Liver (tissue), 9 donors: ENCODE measurements around the gene NDUFB2. TPM values are rescaled to one million over a fixed set of nuclear protein-coding genes. Genes with fewer than 3 reads are reported as not detected.

ENCODE experiments used
- DNase-seq: peaks from one replicate; pipeline ENCODE4 v3.0.0-alpha.2; 2017; ENCODE audit warnings: low spot score
- H3K27ac ChIP-seq, 2 donors: one replicate each; pipeline ENCODE4 v1.7.0; 2013; ENCODE audit warnings: inconsistent platforms in 2 of 2, low read length in 2 of 2, control low read depth in 1 of 2, low read depth in 1 of 2, mild to moderate bottlenecking in 1 of 2
- H3K27me3 ChIP-seq, 4 donors: one replicate each; pipeline versions ENCODE4 v1.6.1 to v1.7.0; 2013; ENCODE audit warnings: low read length in 3 of 4, inconsistent platforms in 1 of 4, mild to moderate bottlenecking in 1 of 4, moderate library complexity in 1 of 4; ENCODE audit not compliant: control insufficient read depth in 4 of 4, insufficient read depth in 4 of 4
- H3K36me3 ChIP-seq, 4 donors: one replicate each; pipeline versions ENCODE4 v1.6.1 to v1.7.0; 2013; ENCODE audit warnings: low read length in 3 of 4, mild to moderate bottlenecking in 3 of 4, low read depth in 1 of 4, moderate library complexity in 1 of 4; ENCODE audit not compliant: control insufficient read depth in 4 of 4, insufficient read depth in 3 of 4
- H3K4me1 ChIP-seq, 4 donors: one replicate each; pipeline versions ENCODE4 v1.6.1 to v1.7.0; 2013; ENCODE audit warnings: low read length in 3 of 4, mild to moderate bottlenecking in 3 of 4, moderate library complexity in 1 of 4; ENCODE audit not compliant: control insufficient read depth in 4 of 4, insufficient read depth in 4 of 4
- H3K4me3 ChIP-seq, 3 donors: one replicate each; pipeline versions ENCODE4 v1.6.1 to v1.7.0; 2013; ENCODE audit warnings: low read length in 3 of 3, control low read depth in 1 of 3, low read depth in 1 of 3, mild to moderate bottlenecking in 1 of 3
- H3K9ac ChIP-seq, 2 donors: one replicate each; pipeline ENCODE4 v1.7.0; 2013; ENCODE audit warnings: low read length in 2 of 2, mild to moderate bottlenecking in 2 of 2, moderate library complexity in 2 of 2, control low read depth in 1 of 2, low read depth in 1 of 2
- H3K9me3 ChIP-seq, 4 donors: one replicate each; pipeline versions ENCODE4 v1.6.1 to v1.7.0; 2013; ENCODE audit warnings: low read length in 3 of 4; ENCODE audit not compliant: control insufficient read depth in 4 of 4
- ATF3 ChIP-seq: IDR thresholded peaks from 2 replicates; pipeline ENCODE4 v1.6.1; 2016; ENCODE audit warnings: antibody characterized with exemption
- CTCF ChIP-seq: fragments of 150-350 bp; IDR thresholded peaks from 2 replicates; pipeline ENCODE4 v1.5.1; 2017; ENCODE audit warnings: improper control_type of control experiment, low read depth, low read length; ENCODE audit not compliant: missing input control
- FOXA2 ChIP-seq: IDR thresholded peaks from 2 replicates; pipeline ENCODE4 v1.6.1; 2016; ENCODE audit warnings: antibody characterized with exemption
- GABPA ChIP-seq, 2 donors: IDR thresholded peaks in 1 of 2; conservative IDR thresholded peaks in 1 of 2; 2 replicates each; pipeline ENCODE4 v1.6.1; 2016; ENCODE audit warnings: antibody characterized with exemption in 2 of 2, mild to moderate bottlenecking in 1 of 2, moderate library complexity in 1 of 2
- HNF4A ChIP-seq, 2 donors: conservative IDR thresholded peaks; 2 replicates each; pipeline ENCODE4 v1.6.1; 2016; ENCODE audit warnings: antibody characterized with exemption in 2 of 2, mild to moderate bottlenecking in 2 of 2
- HNF4G ChIP-seq: IDR thresholded peaks from 2 replicates; pipeline ENCODE4 v1.6.1; 2016; ENCODE audit warnings: antibody characterized with exemption
- JUND ChIP-seq, 2 donors: IDR thresholded peaks; 2 replicates each; pipeline ENCODE4 v1.6.1; 2016; ENCODE audit warnings: antibody characterized with exemption in 2 of 2
- MAX ChIP-seq: IDR thresholded peaks from 2 replicates; pipeline ENCODE4 v1.6.1; 2016; ENCODE audit warnings: antibody characterized with exemption
- NR2F2 ChIP-seq: IDR thresholded peaks from 2 replicates; pipeline ENCODE4 v1.6.1; 2016; ENCODE audit warnings: antibody characterized with exemption
- RAD21 ChIP-seq, 2 donors: IDR thresholded peaks; 2 replicates each; pipeline ENCODE4 v1.6.1; 2016; ENCODE audit warnings: antibody characterized with exemption in 2 of 2, mild to moderate bottlenecking in 2 of 2
- RXRA ChIP-seq, 2 donors: IDR thresholded peaks; 2 replicates each; pipeline ENCODE4 v1.6.1; 2017 to 2018; ENCODE audit warnings: antibody characterized with exemption in 2 of 2, mild to moderate bottlenecking in 1 of 2
- SP1 ChIP-seq: IDR thresholded peaks from 2 replicates; pipeline ENCODE4 v1.6.1; 2018; ENCODE audit warnings: antibody characterized with exemption, mild to moderate bottlenecking
- TAF1 ChIP-seq: conservative IDR thresholded peaks from 2 replicates; pipeline ENCODE4 v1.6.1; 2016; ENCODE audit warnings: antibody characterized with exemption, mild to moderate bottlenecking
- YY1 ChIP-seq: IDR thresholded peaks from 2 replicates; pipeline ENCODE4 v1.6.1; 2016; ENCODE audit warnings: antibody characterized with exemption, mild to moderate bottlenecking
- WGBS: extraction: QIAGEN DNeasy Blood & Tissue Kit; methylation state at CpG from one replicate; pipeline ENCODE4 v1.1.7; 2013; 5-methylcytosine and 5-hydroxymethylcytosine counted together
- polyA plus RNA-seq, 2 donors: library from polyadenylated mRNA; stranded (reverse) in 1 of 2; unstranded in 1 of 2; fragments of 200-250 nt in 1 of 2; fragments of >200 nt in 1 of 2; fragmentation: Nextera tagmentation in 1 of 2; extraction: Ambion mirVana in 1 of 2; gene quantifications; one replicate each; pipeline versions ENCODE4 v1.2.1 to v1.2.3, GENCODE V29; 2013 to 2015
- total RNA-seq, 2 donors: library from RNA; depleted of rRNA; stranded (reverse); fragments of >200 nt; gene quantifications; one replicate each; pipeline ENCODE4 v1.2.3, GENCODE V29; 2014
- TF ChIP-seq, protein P1 (sequence below): IDR thresholded peaks from 2 replicates; pipeline ENCODE4 v1.6.1; 2016; ENCODE audit warnings: antibody characterized with exemption, mild to moderate bottlenecking
- TF ChIP-seq, protein P2 (sequence below): IDR thresholded peaks from 2 replicates; pipeline ENCODE4 v1.6.1; 2016; ENCODE audit warnings: antibody characterized with exemption
- donor health status: healthy.
- donor health status: healthy.
- donor health status: healthy.
- donor health status: healthy.
- donor health status: healthy.

Gene NDUFB2
- total and polyA plus RNA-seq, 4 donors, result 60.4 to 435 (median 150) TPM

- TF ChIP-seq HNF4A (conservative IDR thresholded peaks at IDR 0.05) (peak in 1 of 2 donors; percentile 24), RXRA (IDR thresholded peaks at IDR 0.05) (peak; percentile 70 to 93), HNF4G (no peak), CTCF (peak; percentile 40), RAD21 (IDR thresholded peaks at IDR 0.05) (peak; percentile 72 to 82), SP1 (peak; percentile 21), NR2F2 (peak; percentile 83), GABPA (IDR thresholded peaks at IDR 0.05 in 1 of 2, conservative IDR thresholded peaks at IDR 0.05 in 1 of 2) (no peak)
- no peak overlapping the region for H3K9ac ChIP-seq
- H3K27me3 ChIP-seq, result no peaks in the 10 kb centered on the region
- WGBS, result 59% methylated on average over 8 of the region's 8 CpGs
- no peak overlapping the region for H3K27ac ChIP-seq
- peaks cover 0 to 5% (median 4%) of the 10 kb centered on the region in 4 donors for H3K36me3 ChIP-seq
- H3K4me3 ChIP-seq, result no peak overlapping the region
- DNase-seq, result no peak
- H3K4me1 ChIP-seq, result peaks cover 2 to 21% (median 13%) of the 10 kb centered on the region in 4 donors
- no peaks in the 10 kb centered on the region for H3K9me3 ChIP-seq
These were observed 21.4 kb upstream of the NDUFB2 start for GRCh38 chr7:140674899-140675701.

DNA sequence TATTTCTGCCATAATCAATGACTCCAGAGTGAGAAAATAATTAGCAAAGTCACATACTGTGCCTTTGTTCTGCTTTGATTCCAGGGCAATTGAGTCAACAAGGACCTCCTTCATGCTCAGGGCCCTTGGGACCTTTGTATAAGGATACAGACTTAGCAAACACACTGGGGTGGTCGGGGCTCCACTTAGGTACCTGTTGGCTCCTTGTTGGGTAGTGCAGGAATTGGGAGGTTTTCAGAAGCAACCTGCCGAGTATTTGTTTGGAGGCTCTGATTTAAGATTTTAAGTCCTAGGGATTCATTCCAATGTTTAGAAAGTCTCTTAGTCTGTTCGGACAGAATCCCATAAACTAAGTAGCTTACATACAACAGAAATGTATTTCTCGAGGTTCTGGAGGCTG is 20.8 kb upstream of the NDUFB2 start:
- no peak overlapping the region for H3K9ac ChIP-seq
- WGBS, result 91% methylated on average over 4 of the region's 4 CpGs
- H3K4me3 ChIP-seq, result no peak overlapping the region
- H3K36me3 ChIP-seq, result peaks cover 0 to 9% (median 5%) of the 10 kb centered on the region in 4 donors
- H3K4me1 ChIP-seq, result peaks cover 2 to 21% (median 13%) of the 10 kb centered on the region in 4 donors
- TF ChIP-seq, protein P1, sequence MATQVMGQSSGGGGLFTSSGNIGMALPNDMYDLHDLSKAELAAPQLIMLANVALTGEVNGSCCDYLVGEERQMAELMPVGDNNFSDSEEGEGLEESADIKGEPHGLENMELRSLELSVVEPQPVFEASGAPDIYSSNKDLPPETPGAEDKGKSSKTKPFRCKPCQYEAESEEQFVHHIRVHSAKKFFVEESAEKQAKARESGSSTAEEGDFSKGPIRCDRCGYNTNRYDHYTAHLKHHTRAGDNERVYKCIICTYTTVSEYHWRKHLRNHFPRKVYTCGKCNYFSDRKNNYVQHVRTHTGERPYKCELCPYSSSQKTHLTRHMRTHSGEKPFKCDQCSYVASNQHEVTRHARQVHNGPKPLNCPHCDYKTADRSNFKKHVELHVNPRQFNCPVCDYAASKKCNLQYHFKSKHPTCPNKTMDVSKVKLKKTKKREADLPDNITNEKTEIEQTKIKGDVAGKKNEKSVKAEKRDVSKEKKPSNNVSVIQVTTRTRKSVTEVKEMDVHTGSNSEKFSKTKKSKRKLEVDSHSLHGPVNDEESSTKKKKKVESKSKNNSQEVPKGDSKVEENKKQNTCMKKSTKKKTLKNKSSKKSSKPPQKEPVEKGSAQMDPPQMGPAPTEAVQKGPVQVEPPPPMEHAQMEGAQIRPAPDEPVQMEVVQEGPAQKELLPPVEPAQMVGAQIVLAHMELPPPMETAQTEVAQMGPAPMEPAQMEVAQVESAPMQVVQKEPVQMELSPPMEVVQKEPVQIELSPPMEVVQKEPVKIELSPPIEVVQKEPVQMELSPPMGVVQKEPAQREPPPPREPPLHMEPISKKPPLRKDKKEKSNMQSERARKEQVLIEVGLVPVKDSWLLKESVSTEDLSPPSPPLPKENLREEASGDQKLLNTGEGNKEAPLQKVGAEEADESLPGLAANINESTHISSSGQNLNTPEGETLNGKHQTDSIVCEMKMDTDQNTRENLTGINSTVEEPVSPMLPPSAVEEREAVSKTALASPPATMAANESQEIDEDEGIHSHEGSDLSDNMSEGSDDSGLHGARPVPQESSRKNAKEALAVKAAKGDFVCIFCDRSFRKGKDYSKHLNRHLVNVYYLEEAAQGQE, result no peak
- TF ChIP-seq TAF1 (no peak), HNF4G (no peak), JUND (IDR thresholded peaks at IDR 0.05) (no peak), YY1 (no peak), MAX (no peak), RXRA (IDR thresholded peaks at IDR 0.05) (no peak), HNF4A (conservative IDR thresholded peaks at IDR 0.05) (no peak), FOXA2 (no peak), NR2F2 (no peak), RAD21 (IDR thresholded peaks at IDR 0.05) (no peak), ATF3 (no peak), CTCF (no peak), SP1 (no peak), GABPA (IDR thresholded peaks at IDR 0.05 in 1 of 2, conservative IDR thresholded peaks at IDR 0.05 in 1 of 2) (no peak)
- TF ChIP-seq, protein P2, sequence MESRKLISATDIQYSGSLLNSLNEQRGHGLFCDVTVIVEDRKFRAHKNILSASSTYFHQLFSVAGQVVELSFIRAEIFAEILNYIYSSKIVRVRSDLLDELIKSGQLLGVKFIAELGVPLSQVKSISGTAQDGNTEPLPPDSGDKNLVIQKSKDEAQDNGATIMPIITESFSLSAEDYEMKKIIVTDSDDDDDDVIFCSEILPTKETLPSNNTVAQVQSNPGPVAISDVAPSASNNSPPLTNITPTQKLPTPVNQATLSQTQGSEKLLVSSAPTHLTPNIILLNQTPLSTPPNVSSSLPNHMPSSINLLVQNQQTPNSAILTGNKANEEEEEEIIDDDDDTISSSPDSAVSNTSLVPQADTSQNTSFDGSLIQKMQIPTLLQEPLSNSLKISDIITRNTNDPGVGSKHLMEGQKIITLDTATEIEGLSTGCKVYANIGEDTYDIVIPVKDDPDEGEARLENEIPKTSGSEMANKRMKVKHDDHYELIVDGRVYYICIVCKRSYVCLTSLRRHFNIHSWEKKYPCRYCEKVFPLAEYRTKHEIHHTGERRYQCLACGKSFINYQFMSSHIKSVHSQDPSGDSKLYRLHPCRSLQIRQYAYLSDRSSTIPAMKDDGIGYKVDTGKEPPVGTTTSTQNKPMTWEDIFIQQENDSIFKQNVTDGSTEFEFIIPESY, result no peak
- H3K27me3 ChIP-seq, result no peaks in the 10 kb centered on the region
- no peaks in the 10 kb centered on the region for H3K9me3 ChIP-seq
- no peak overlapping the region for H3K27ac ChIP-seq
- DNase-seq, result no peak
